SK-N-MC (cell line): ENCODE results near the gene NALF2.

Experiments used
- EZH2 ChIP-seq: fragments of 200-600 bp; sonication (generic); IDR thresholded peaks from one replicate; pipeline ENCODE4 v1.6.1; 2017; ENCODE audit warnings: antibody characterized with exemption
- POLR2AphosphoS5 ChIP-seq: IDR thresholded peaks from 2 replicates; pipeline ENCODE4 v1.6.1; 2012; ENCODE audit warnings: mild to moderate bottlenecking, low read depth, low read length, borderline replicate concordance

DNA sequence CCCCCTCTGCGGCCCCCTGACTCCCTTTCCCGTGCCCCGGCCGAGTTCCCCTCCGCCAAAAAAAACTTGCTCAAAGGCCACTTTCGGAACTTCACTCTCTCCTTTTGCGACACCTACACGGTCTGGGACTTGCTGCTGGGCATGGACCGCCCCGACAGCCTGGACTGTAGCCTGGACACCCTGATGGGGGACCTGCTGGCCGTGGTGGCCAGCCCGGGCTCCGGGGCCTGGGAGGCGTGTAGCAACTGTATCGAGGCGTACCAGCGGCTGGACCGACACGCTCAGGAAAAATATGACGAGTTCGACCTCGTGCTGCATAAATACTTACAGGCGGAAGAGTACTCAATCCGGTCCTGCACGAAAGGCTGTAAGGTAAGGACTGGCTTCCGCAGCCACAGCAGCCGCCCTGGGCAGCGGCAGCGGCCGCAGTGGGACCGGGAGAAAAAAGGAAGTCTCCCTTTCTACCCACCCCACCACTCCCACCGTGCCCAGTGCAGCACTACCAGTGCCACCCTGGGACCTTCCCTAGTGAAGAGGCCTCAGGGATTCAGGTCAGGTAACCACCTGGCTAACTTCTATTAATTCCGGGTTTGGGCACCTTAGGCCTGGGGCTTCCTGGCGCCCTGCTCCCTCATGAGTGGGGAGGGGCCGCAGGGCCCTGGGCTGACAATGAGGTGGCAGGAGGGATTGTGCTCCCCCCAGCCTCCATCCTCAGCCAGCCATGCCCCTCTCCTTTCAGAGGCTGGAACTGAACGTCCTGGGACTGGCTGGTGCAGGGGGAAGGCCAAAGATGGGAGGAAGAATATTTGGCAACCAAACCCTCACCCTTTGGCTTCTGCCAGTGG is 1.9 kb downstream of the NALF2 start:
- TF ChIP-seq POLR2AphosphoS5 (no peak), EZH2 (no peak)
